Smooth muscle cell (in vitro differentiated cells): ENCODE data around the gene ASTN2. TPM values are rescaled to one million over a fixed set of nuclear protein-coding genes. Genes with fewer than 3 reads are reported as not detected.

Experiments
- DNase-seq: peaks from one replicate; lab custom pipeline; 2025; ENCODE audit not compliant: unreplicated experiment; lab: John Stamatoyannopoulos, UW
- H2AFZ ChIP-seq: fragments of 200-600 bp; sonication (generic); 2 replicates; pipeline ENCODE4 v1.6.0; 2016; ENCODE audit warnings: antibody characterized with exemption, low read depth, mild to moderate bottlenecking
- H3F3A ChIP-seq: fragments of 200-600 bp; sonication (generic); 2 replicates; pipeline ENCODE4 v1.6.0; 2017; ENCODE audit warnings: antibody characterized with exemption, low read depth
- H3K27ac ChIP-seq: fragments of 200-600 bp; sonication (generic); 2 replicates; pipeline ENCODE4 v1.5.1; 2016; ENCODE audit warnings: low read depth, mild to moderate bottlenecking
- H3K27me3 ChIP-seq: fragments of 200-600 bp; sonication (generic); 2 replicates; pipeline ENCODE4 v1.6.1; 2016; ENCODE audit warnings: low read depth, mild to moderate bottlenecking
- H3K36me3 ChIP-seq: fragments of 200-600 bp; sonication (generic); 2 replicates; pipeline ENCODE4 v1.5.1; 2016; ENCODE audit warnings: low read depth
- H3K4me1 ChIP-seq: fragments of 200-600 bp; sonication (generic); 2 replicates; pipeline ENCODE4 v1.5.1; 2016; ENCODE audit warnings: low read depth
- H3K4me2 ChIP-seq: fragments of 200-600 bp; sonication (generic); 2 replicates; pipeline ENCODE4 v1.6.0; 2016; ENCODE audit warnings: mild to moderate bottlenecking
- H3K4me3 ChIP-seq: fragments of 200-600 bp; sonication (generic); 2 replicates; pipeline ENCODE4 v1.5.1; 2016; ENCODE audit warnings: mild to moderate bottlenecking
- H3K79me2 ChIP-seq: fragments of 200-600 bp; sonication (generic); 2 replicates; pipeline ENCODE4 v1.6.0; 2016; ENCODE audit warnings: low read depth, mild to moderate bottlenecking
- H3K9ac ChIP-seq: fragments of 200-600 bp; sonication (generic); 2 replicates; pipeline ENCODE4 v1.6.0; 2016; ENCODE audit warnings: low read depth
- H3K9me3 ChIP-seq: fragments of 200-600 bp; sonication (generic); replicated peaks from 2 replicates; pipeline ENCODE4 v1.5.1; 2016; ENCODE audit warnings: low read depth
- H4K20me1 ChIP-seq: fragments of 200-600 bp; sonication (generic); 2 replicates; pipeline ENCODE4 v1.6.0; 2016; ENCODE audit warnings: low read depth
- CTCF ChIP-seq: fragments of 200-600 bp; sonication (generic); IDR thresholded peaks from 2 replicates; pipeline ENCODE4 v1.5.1; 2017; ENCODE audit warnings: borderline replicate concordance, mild to moderate bottlenecking, antibody characterized with exemption; ENCODE audit not compliant: insufficient read depth, poor library complexity, severe bottlenecking
- WGBS: methylation state at CpG from one replicate; pipeline ENCODE4 v1.1.7; 2016; ENCODE audit warnings: low lambda C conversion rate; 5-methylcytosine and 5-hydroxymethylcytosine counted together
- polyA plus RNA-seq: library from polyadenylated mRNA; unstranded; fragments of >200 nt; fragmentation: Nextera tagmentation; extraction: Ambion mirVana; gene quantifications from 2 replicates; pipeline ENCODE4 v1.2.1, GENCODE V29; 2016
- total RNA-seq: library from RNA; depleted of rRNA; stranded (reverse); fragments of >200 nt; gene quantifications from 2 replicates; pipeline ENCODE4 v1.2.3, GENCODE V29; 2014

ASTN2 gene
- total and polyA plus RNA-seq, 2 experiments from 2014 or later = 6.5 to 6.7 TPM

DNA sequence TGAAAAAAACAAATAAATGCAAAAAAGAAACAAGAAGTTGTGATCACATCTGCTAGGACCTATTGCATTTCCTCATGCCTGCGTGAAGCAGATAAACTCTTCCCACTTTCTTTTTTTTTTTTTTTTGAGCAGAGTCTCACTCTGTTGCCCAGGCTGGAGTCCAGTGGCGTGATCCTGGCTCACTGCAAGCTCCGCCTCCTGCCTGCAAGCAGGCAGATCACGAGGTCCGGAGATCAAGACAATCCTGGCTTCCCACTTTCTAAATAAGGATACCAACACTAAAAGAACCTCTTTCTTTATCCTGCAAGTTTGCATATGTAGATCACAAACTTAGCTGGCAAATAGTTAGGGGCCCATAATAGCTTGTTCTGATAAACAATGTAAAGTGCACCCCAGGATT is 128.6 kb downstream of the ASTN2 start:
- Histone ChIP-seq H3K9ac (no peak overlapping the region), H3K4me2 (no peak overlapping the region), H3K4me1 (no peaks in the 10 kb centered on the region), H4K20me1 (no peaks in the 10 kb centered on the region), H3K36me3 (no peaks in the 10 kb centered on the region), H3K9me3 (no peaks in the 10 kb centered on the region), H2AFZ (no peak overlapping the region), H3K79me2 (no peaks in the 10 kb centered on the region), H3K27me3 (no peaks in the 10 kb centered on the region), H3K4me3 (no peak overlapping the region), H3F3A (no peaks in the 10 kb centered on the region), H3K27ac (no peak overlapping the region)
- no peak for DNase-seq
- WGBS = 71% methylated on average over 5 of the region's 5 CpGs
- no peak for TF ChIP-seq CTCF

DNA sequence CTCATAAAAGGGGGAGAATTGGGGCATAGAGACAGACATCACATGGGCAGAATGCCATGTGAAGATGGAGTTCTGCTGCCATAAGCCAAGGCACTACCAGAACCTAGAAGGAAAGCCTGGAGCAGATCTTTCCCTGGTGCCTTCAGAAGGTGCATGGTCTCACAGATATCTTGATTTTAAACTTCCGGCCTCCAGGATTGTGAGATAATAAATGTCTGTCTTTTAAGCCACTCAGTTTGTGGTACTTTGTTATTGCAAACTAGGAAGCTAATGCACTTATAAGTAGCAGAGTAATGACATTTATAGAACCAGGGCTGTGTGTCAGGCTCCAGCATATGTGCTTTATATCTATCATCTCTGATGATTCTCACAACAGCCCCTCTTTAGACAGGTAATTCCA is 130.4 kb downstream of the ASTN2 start:
- 88% methylated on average over 1 of the region's 1 CpG for WGBS
- no peak for DNase-seq
- Histone ChIP-seq H3K27ac (no peak overlapping the region), H3K9me3 (no peaks in the 10 kb centered on the region), H3K4me3 (no peak overlapping the region), H3F3A (no peaks in the 10 kb centered on the region), H4K20me1 (no peaks in the 10 kb centered on the region), H3K4me1 (no peaks in the 10 kb centered on the region), H3K36me3 (no peaks in the 10 kb centered on the region), H2AFZ (no peak overlapping the region), H3K79me2 (no peaks in the 10 kb centered on the region), H3K4me2 (no peak overlapping the region), H3K27me3 (no peaks in the 10 kb centered on the region), H3K9ac (no peak overlapping the region)
- TF ChIP-seq CTCF = no peak

GRCh38 chr9:117282541-117282940 is 132.3 kb downstream of the ASTN2 start:
- H3K9ac ChIP-seq = no peak overlapping the region
- H3K36me3 ChIP-seq = no peaks in the 10 kb centered on the region
- H3K4me3 ChIP-seq = no peak overlapping the region
- H3K4me2 ChIP-seq = no peak overlapping the region
- H3F3A ChIP-seq = no peaks in the 10 kb centered on the region
- TF ChIP-seq CTCF = no peak
- H3K27ac ChIP-seq = no peak overlapping the region
- no peaks in the 10 kb centered on the region for H4K20me1 ChIP-seq
- H3K4me1 ChIP-seq = no peaks in the 10 kb centered on the region
- no peak for DNase-seq
- WGBS = 77% methylated on average over 2 of the region's 2 CpGs
- H2AFZ ChIP-seq = no peak overlapping the region
- H3K79me2 ChIP-seq = no peaks in the 10 kb centered on the region
- no peaks in the 10 kb centered on the region for H3K27me3 ChIP-seq
- no peaks in the 10 kb centered on the region for H3K9me3 ChIP-seq

- H3K9ac ChIP-seq = no peak overlapping the region
Measured at GRCh38 chr9:117278471-117279035, 136.3 kb downstream of the ASTN2 start.

More at GRCh38 chr9:117278471-117279035, 136.3 kb downstream of the ASTN2 start:
- Histone ChIP-seq H2AFZ (no peak overlapping the region), H3K4me3 (no peak overlapping the region), H4K20me1 (no peaks in the 10 kb centered on the region), H3K36me3 (no peaks in the 10 kb centered on the region), H3F3A (no peaks in the 10 kb centered on the region), H3K9me3 (no peaks in the 10 kb centered on the region), H3K4me1 (no peaks in the 10 kb centered on the region), H3K27me3 (no peaks in the 10 kb centered on the region), H3K4me2 (no peak overlapping the region), H3K79me2 (no peaks in the 10 kb centered on the region), H3K27ac (no peak overlapping the region)
- 61% methylated on average over 7 of the region's 7 CpGs for WGBS
- no peak for DNase-seq
- TF ChIP-seq CTCF = no peak
